ENCODE results near the gene PMP22.

DNA sequence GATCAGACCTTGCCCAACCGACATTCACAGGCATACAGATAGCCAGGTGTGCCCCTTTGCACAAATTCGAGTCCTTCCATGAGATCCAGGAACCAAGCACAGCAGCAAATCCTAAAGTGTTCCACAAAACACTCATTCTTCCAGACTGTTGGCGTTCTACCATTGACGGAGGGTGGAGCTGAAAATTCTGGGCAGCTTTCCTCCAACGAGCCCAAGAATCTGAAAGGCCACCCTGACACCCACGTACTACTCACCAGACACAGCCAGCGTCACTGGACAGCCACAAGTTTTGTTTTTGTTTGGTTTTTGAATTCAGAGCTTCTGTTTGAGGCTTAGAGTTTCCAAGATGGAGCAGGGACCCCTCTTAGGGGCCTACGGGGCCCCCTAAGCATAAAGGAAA, 83.8 kb downstream of the PMP22 start:
- TF ChIP-seq, protein P1, sequence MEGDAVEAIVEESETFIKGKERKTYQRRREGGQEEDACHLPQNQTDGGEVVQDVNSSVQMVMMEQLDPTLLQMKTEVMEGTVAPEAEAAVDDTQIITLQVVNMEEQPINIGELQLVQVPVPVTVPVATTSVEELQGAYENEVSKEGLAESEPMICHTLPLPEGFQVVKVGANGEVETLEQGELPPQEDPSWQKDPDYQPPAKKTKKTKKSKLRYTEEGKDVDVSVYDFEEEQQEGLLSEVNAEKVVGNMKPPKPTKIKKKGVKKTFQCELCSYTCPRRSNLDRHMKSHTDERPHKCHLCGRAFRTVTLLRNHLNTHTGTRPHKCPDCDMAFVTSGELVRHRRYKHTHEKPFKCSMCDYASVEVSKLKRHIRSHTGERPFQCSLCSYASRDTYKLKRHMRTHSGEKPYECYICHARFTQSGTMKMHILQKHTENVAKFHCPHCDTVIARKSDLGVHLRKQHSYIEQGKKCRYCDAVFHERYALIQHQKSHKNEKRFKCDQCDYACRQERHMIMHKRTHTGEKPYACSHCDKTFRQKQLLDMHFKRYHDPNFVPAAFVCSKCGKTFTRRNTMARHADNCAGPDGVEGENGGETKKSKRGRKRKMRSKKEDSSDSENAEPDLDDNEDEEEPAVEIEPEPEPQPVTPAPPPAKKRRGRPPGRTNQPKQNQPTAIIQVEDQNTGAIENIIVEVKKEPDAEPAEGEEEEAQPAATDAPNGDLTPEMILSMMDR (optimal IDR thresholded peaks at IDR 0.05 in 1 of 3, IDR thresholded peaks at IDR 0.05 in 1 of 3, conservative IDR thresholded peaks at IDR 0.05 in 1 of 3; ENCODE audit: extremely low read depth in 1 of 3, insufficient read depth in 2 of 3, low read length in 3 of 3) = no peak
- TF ChIP-seq EZH2 (IDR thresholded peaks at IDR 0.05; ENCODE audit: low read length) = no peak
